Omental fat pad (tissue), 4 donors: Measurements from ENCODE around the gene MAPK12. TPM values are rescaled to one million over a fixed set of nuclear protein-coding genes. Genes with fewer than 3 reads are reported as not detected.

Experiments used
- ATAC-seq: fragments of 150-250 bp; one replicate; pipeline ENCODE4 v1.9.1; 2016; ENCODE audit warnings: mild to moderate bottlenecking, moderate library complexity; ENCODE audit not compliant: low FRiP score
- DNase-seq: peaks from one replicate; pipeline ENCODE4 v3.0.0-alpha.2; 2019; ENCODE audit warnings: low spot score
- total RNA-seq, 4 donors: library from RNA; depleted of rRNA; stranded (reverse); fragments of >200 nt; gene quantifications; one replicate each; pipeline ENCODE4 v1.1.0, GENCODE V29; 2016
- TF ChIP-seq, protein P1 (sequence below), 3 donors: fragments of 450-650 bp; IDR thresholded peaks; one replicate each; pipeline ENCODE4 v1.5.1; 2016 to 2017; ENCODE audit warnings: antibody characterized with exemption in 3 of 3, mild to moderate bottlenecking in 3 of 3, moderate library complexity in 2 of 3

MAPK12 gene
- total RNA-seq, 4 donors from 2014 or later: 7.9 to 31.1 (median 17.8) TPM

GRCh38 chr22:50271519-50271970 is 10.1 kb upstream of the MAPK12 start:
- TF ChIP-seq, protein P1, sequence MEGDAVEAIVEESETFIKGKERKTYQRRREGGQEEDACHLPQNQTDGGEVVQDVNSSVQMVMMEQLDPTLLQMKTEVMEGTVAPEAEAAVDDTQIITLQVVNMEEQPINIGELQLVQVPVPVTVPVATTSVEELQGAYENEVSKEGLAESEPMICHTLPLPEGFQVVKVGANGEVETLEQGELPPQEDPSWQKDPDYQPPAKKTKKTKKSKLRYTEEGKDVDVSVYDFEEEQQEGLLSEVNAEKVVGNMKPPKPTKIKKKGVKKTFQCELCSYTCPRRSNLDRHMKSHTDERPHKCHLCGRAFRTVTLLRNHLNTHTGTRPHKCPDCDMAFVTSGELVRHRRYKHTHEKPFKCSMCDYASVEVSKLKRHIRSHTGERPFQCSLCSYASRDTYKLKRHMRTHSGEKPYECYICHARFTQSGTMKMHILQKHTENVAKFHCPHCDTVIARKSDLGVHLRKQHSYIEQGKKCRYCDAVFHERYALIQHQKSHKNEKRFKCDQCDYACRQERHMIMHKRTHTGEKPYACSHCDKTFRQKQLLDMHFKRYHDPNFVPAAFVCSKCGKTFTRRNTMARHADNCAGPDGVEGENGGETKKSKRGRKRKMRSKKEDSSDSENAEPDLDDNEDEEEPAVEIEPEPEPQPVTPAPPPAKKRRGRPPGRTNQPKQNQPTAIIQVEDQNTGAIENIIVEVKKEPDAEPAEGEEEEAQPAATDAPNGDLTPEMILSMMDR (IDR thresholded peaks at IDR 0.05): no peak
- ATAC-seq: no peak
- DNase-seq: no peak

- TF ChIP-seq, protein P1 (IDR thresholded peaks at IDR 0.05): no peak
- ATAC-seq (peak; percentile 48), DNase-seq (peak; percentile 50)
Measured at GRCh38 chr22:50270666-50271394, 9.3 kb upstream of the MAPK12 start.

DNA sequence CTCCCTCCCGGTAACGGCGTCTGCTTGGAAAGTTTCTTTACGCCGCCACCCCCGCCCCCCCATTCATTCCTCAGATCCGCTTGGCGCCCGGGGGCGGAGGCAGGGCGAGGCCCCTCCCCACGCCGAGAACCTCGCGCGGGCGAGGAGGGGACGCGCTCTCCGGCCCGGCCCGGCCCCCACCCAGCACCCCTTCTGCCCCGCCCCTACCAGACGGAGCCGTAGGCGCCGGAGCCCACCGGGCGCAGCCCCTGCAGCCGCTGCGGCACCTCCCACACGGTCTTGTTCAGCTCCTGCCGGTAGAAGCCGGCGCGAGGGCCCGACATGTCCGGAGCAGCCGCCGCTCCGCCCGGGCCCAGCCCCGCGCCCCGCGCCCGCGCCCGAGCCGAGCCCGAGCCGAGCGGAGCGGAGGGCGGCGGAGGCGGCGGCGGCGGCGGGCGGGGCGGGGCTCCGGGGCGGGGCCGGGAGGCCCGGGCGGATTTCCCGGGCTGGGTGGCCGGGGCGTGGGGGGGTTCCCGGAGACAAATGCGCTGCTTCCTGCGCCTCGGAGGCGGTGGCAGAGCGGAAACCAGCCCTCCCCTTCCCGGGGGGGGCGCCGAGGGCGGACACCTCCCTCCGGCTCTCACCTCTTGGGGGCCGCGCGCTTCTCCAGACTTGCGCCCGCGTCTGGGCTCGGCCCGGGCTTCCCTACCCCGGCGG is 8.6 kb upstream of the MAPK12 start, which contains the start of gene MAPK11:
MAPK11 (minus strand) TSS at position 411 of the 696 bp plus-strand sequence; CDS start at position 323, 88 bp downstream.
- ATAC-seq: peak; percentile 61

GRCh38 chr22:50269573-50269969 is 8.1 kb upstream of the MAPK12 start:
- DNase-seq (no peak), ATAC-seq (no peak)
- TF ChIP-seq, protein P1 (IDR thresholded peaks at IDR 0.05): no peak

More for the DNA sequence above, 8.6 kb upstream of the MAPK12 start, which contains the start of gene MAPK11:
- DNase-seq: no peak
- TF ChIP-seq, protein P1 (IDR thresholded peaks at IDR 0.05): no peak

DNA sequence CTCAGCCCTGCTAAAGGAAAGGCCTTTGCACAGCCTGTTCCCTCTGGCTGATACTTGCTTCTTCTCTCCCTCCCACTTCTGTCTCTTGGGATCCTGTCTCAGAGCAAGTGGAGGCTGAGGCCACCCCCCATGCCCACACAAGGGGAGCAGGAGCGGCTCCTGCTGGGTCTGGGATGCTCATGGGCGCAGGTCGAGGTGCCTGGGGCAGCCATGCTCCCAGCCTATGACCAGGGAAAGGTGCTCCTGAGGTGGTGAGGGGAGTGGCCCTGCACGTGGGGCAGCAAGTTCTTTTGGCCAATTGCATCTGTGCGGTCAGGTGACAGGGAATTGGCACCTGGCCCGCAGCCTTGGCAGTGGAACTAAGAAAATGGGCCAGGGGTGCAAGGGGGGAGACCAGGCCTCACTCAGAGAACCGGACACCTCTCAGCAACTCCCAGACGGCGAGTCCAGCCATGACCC is 7.2 kb upstream of the MAPK12 start:
- no peak for DNase-seq
- ATAC-seq: no peak
- TF ChIP-seq, protein P1 (IDR thresholded peaks at IDR 0.05): no peak

GRCh38 chr22:50267591-50268390 is 6.3 kb upstream of the MAPK12 start:
- TF ChIP-seq, protein P1 (IDR thresholded peaks at IDR 0.05): no peak
- ATAC-seq (no peak), DNase-seq (no peak)
